Sigmoid colon (tissue), 7 donors: ENCODE data around the gene INAFM2. TPM values are rescaled to one million over a fixed set of nuclear protein-coding genes. Genes with fewer than 3 reads are reported as not detected.
A peak's percentile ranks its signal among the peaks of the same experiment; 100 is the strongest.

Experiments
- DNase-seq: peaks from one replicate; pipeline ENCODE4 v3.0.0-alpha.2; 2019
- H3K27ac ChIP-seq, 4 donors: fragments of 200-600 bp; sonication (generic); one replicate each; pipeline ENCODE4 v1.5.1; 2016 to 2019; ENCODE audit warnings: mild to moderate bottlenecking in 1 of 4
- H3K27me3 ChIP-seq, 3 donors: fragments of 200-600 bp; sonication (generic); one replicate each; pipeline ENCODE4 v1.5.1; 2019; ENCODE audit warnings: mild to moderate bottlenecking in 1 of 3
- H3K36me3 ChIP-seq, 4 donors: fragments of 200-600 bp; sonication (generic); one replicate each; pipeline ENCODE4 v1.5.1; 2016 to 2019
- H3K4me1 ChIP-seq, 4 donors: fragments of 200-600 bp; sonication (generic); one replicate each; pipeline ENCODE4 v1.5.1; 2017 to 2019
- H3K4me3 ChIP-seq, 4 donors: fragments of 200-600 bp; sonication (generic); one replicate each; pipeline ENCODE4 v1.5.1; 2017 to 2019; ENCODE audit warnings: mild to moderate bottlenecking in 2 of 4, moderate library complexity in 1 of 4
- H3K9me3 ChIP-seq, 4 donors: fragments of 200-600 bp in 3 of 4; sonication (generic) in 3 of 4; one replicate each; pipeline versions ENCODE4 v1.5.1 to v1.6.1; 2013 to 2019
- EP300 ChIP-seq, 4 donors: sonication (generic); formaldehyde crosslinking; IDR thresholded peaks; one replicate each; pipeline ENCODE4 v1.6.1; 2017; ENCODE audit warnings: antibody characterized with exemption in 4 of 4
- POLR2A ChIP-seq, 2 donors: fragments of 450-650 bp; IDR thresholded peaks; one replicate each; pipeline ENCODE4 v1.6.1; 2016; ENCODE audit warnings: antibody characterized with exemption in 2 of 2, mild to moderate bottlenecking in 2 of 2, moderate library complexity in 2 of 2
- POLR2AphosphoS5 ChIP-seq, 4 donors: sonication (generic); formaldehyde crosslinking; IDR thresholded peaks; one replicate each; pipeline ENCODE4 v1.6.1; 2017; ENCODE audit warnings: antibody characterized with exemption in 4 of 4
- WGBS, 2 donors: extraction: QIAGEN DNeasy Blood & Tissue Kit; methylation state at CpG; one replicate each; pipeline ENCODE4 v1.1.7; 2013; 5-methylcytosine and 5-hydroxymethylcytosine counted together
- intact Hi-C: fragments of 100-400 bp; cut with DNase I; formaldehyde crosslinking; loops from one replicate; pipeline ENCODE4 v1.15.1; 2023
- polyA plus RNA-seq, 3 donors: library from polyadenylated mRNA; stranded (reverse); fragments of 200-250 nt; gene quantifications; one replicate each; pipeline ENCODE4 v1.2.3, GENCODE V29; 2013
- total RNA-seq, 4 donors: library from RNA; depleted of rRNA; stranded (reverse); fragments of >200 nt; gene quantifications; one replicate each; pipeline ENCODE4 v1.1.0, GENCODE V29; 2016
- TF ChIP-seq, protein P1 (sequence below), 4 experiments: fragments of 450-650 bp in 3 of 4; fragments of 200-600 bp in 1 of 4; IDR thresholded peaks; one replicate each; pipeline ENCODE4 v1.5.1; 2016 to 2019; ENCODE audit warnings: antibody characterized with exemption in 4 of 4, mild to moderate bottlenecking in 3 of 4, moderate library complexity in 2 of 4
- donor health status: healthy with polysubstance abuse.
- donor health status: Bipolar disorder and iron deficiency.
- donor health status: healthy.

Gene INAFM2
- total and polyA plus RNA-seq, 7 donors: 6.6 to 63.1 (median 41.0) TPM

DNA sequence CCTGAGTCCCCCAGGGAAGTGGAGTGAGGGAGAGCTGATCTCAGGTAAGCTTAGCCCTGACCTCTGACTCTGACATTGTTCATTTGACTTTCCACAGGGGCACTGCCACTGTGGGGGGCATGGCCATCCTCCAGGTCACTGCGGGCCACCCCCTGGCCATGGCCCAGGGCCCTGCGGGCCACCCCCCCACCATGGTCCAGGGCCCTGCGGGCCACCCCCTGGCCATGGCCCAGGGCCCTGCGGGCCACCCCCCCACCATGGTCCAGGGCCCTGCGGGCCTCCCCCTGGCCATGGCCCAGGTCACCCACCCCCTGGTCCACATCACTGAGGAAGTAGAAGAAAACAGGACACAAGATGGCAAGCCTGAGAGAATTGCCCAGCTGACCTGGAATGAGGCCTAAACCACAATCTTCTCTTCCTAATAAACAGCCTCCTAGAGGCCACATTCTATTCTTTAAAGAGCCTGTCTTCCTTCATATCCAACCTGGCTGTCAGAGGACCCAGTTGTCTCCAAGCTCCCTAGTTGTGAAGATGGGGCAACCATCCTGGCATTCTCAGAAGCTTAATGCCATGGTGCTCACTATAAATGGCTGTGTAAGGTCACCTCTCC lies 32.6 kb downstream of the INAFM2 start:
- H3K9me3 ChIP-seq: no peaks in the 10 kb centered on the region
- H3K27me3 ChIP-seq: no peaks in the 10 kb centered on the region
- TF ChIP-seq POLR2A (IDR thresholded peaks at IDR 0.05): no peak
- TF ChIP-seq EP300 (IDR thresholded peaks at IDR 0.05): no peak
- TF ChIP-seq POLR2AphosphoS5 (IDR thresholded peaks at IDR 0.05): no peak
- TF ChIP-seq, protein P1, sequence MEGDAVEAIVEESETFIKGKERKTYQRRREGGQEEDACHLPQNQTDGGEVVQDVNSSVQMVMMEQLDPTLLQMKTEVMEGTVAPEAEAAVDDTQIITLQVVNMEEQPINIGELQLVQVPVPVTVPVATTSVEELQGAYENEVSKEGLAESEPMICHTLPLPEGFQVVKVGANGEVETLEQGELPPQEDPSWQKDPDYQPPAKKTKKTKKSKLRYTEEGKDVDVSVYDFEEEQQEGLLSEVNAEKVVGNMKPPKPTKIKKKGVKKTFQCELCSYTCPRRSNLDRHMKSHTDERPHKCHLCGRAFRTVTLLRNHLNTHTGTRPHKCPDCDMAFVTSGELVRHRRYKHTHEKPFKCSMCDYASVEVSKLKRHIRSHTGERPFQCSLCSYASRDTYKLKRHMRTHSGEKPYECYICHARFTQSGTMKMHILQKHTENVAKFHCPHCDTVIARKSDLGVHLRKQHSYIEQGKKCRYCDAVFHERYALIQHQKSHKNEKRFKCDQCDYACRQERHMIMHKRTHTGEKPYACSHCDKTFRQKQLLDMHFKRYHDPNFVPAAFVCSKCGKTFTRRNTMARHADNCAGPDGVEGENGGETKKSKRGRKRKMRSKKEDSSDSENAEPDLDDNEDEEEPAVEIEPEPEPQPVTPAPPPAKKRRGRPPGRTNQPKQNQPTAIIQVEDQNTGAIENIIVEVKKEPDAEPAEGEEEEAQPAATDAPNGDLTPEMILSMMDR (IDR thresholded peaks at IDR 0.05): no peak
- H3K4me1 ChIP-seq: peaks cover 0 to 19% (median 12%) of the 10 kb centered on the region in 4 donors
- intact Hi-C loops: no loop called here
- 56 to 85% methylated on average over 5 of the region's 5 CpGs for WGBS, 2 donors
- H3K4me3 ChIP-seq: no peak overlapping the region
- DNase-seq: no peak
- no peaks in the 10 kb centered on the region for H3K36me3 ChIP-seq
- no peak overlapping the region for H3K27ac ChIP-seq

DNA sequence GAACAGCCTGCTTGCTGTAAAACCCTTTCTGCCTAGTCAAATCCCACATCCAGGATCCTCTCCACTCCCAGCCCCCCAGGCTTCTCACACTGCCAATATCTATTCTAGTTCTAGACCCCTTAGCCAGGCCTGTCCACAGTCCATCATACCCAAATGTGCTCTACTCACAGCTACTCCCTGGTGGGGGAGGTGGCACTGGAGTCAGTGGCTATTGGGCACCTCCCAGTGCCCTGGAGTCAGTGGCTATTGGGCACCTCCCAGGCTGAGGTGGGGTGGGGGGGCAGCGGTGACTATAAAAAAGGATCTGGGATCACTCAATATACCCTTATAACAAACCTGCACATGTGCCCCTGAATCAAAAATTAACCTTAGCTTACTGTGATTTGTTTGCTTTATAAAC lies 33.8 kb downstream of the INAFM2 start:
- Histone ChIP-seq H3K4me1 (peaks cover 0 to 19% (median 12%) of the 10 kb centered on the region in 4 donors), H3K4me3 (peak overlapping the region in 2 of 4 donors; percentile 38 to 54), H3K9me3 (no peaks in the 10 kb centered on the region), H3K36me3 (no peaks in the 10 kb centered on the region), H3K27ac (no peak overlapping the region), H3K27me3 (no peaks in the 10 kb centered on the region)
- 14 to 67% methylated on average over 1 of the region's 1 CpG for WGBS, 2 donors
- TF ChIP-seq, protein P1 (IDR thresholded peaks at IDR 0.05): no peak
- TF ChIP-seq POLR2AphosphoS5 (IDR thresholded peaks at IDR 0.05) (no peak), POLR2A (IDR thresholded peaks at IDR 0.05) (no peak), EP300 (IDR thresholded peaks at IDR 0.05) (no peak)
- intact Hi-C loops: no loop called here
- no peak for DNase-seq

DNA sequence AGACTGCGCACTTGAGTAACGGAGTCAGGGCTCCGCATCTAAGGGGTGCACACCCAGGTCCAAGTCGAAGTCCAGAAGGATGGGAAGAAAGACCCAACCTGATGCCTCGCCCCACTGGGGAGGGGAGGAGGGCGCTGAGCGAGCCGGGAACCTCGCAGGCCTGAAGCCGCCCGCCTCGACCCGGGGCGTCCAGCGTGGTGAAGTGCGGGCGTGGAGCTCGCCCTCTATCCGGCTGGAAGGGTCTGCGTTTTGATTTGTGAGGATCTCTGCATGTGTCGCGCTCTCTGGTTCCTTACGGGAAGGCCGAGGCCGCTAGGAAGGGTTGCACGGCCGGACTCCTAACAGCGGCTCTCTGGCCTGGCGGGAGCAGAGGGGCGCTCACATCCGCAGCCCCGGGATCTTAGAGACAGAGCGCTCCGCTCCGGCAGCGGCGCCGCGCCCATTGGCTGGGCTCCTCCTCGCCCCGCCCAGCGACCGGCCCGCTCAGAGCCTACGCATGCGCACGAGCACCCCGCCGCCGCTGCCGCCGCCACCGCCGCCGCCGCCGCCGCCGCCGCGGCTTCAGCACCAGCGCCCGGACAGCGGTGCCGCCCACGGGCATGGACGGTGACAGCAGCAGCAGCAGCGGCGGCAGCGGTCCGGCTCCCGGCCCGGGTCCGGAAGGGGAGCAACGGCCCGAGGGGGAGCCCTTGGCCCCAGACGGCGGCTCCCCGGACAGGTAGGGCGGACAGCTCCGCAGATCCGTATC lies 34.4 kb downstream of the INAFM2 start, which contains the start of gene DISP2:
DISP2 (plus strand) TSS at position 497 of the 748 bp plus-strand sequence; CDS start at position 600, 103 bp downstream.
- intact Hi-C loops: no loop called here

DNA sequence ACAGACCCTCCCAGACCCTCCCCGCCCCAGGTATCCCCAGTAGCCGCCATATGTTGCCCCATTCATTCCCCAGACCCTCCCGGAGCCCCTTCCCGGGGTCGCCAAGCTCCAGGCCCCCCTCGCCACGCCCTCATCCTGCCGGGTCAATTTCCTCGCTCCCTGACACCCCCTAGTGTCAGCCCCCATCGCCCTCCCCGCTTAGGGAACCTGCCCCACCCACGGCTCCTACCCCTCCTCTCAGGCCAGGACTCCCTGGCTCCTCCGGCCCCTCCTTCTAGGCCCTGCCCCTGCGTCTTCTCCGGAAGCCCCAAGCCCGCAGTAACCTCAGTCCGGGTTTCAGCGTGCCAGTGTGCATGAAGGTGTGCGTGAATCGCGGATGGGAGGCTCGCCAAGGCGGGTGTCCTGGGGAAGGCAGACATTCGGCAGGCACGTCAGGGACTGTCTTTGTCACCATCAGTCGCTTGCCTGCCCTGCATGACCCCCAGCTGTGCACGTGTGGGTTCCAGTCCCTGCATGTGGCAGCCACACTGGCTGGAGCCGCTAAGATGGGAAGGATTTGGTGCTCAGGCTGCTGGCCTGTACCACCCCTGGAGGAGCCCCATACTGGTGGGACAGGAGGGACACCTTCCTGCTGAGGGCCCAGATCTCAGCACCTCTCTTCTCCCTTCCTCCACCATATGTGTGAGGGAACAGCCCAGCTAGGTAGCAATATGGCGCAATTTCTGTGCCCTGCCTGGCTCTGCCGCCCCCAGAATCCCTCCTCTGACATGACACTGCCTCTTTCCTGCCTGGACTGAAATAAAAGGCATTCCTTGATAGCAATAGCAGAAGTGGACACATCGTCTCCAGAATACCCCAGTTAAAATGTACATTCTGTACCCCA lies 35.2 kb downstream of the INAFM2 start:
- no peaks in the 10 kb centered on the region for H3K9me3 ChIP-seq
- peaks cover 0 to 19% (median 12%) of the 10 kb centered on the region in 4 donors for H3K4me1 ChIP-seq
- peak overlapping the region in 3 of 4 donors; percentile 38 to 54 (median 49) for H3K4me3 ChIP-seq
- intact Hi-C loops: no loop called here
- H3K36me3 ChIP-seq: no peaks in the 10 kb centered on the region
- WGBS, 2 donors: 14 to 16% methylated on average over 31 of the region's 31 CpGs
- DNase-seq: no peak
- H3K27ac ChIP-seq: no peak overlapping the region
- H3K27me3 ChIP-seq: no peaks in the 10 kb centered on the region
- TF ChIP-seq POLR2AphosphoS5 (IDR thresholded peaks at IDR 0.05): no peak
- no peak for TF ChIP-seq EP300 (IDR thresholded peaks at IDR 0.05)
- TF ChIP-seq POLR2A (IDR thresholded peaks at IDR 0.05): no peak

More for the DNA sequence above, 34.4 kb downstream of the INAFM2 start, which contains the start of gene DISP2:
- Histone ChIP-seq H3K36me3 (no peaks in the 10 kb centered on the region), H3K4me3 (peak within 1 kb of the TSS; percentile 32 to 54 (median 44)), H3K4me1 (peaks cover 0 to 19% (median 12%) of the 10 kb centered on the region in 4 donors), H3K9me3 (no peaks in the 10 kb centered on the region), H3K27ac (peak within 1 kb of the TSS in 3 of 4 donors; percentile 29 to 52 (median 38)), H3K27me3 (no peaks in the 10 kb centered on the region)
- no peak for TF ChIP-seq EP300 (IDR thresholded peaks at IDR 0.05)
- TF ChIP-seq POLR2A (IDR thresholded peaks at IDR 0.05): peak in 1 of 2 donors; percentile 5
- TF ChIP-seq, protein P1 (IDR thresholded peaks at IDR 0.05): no peak
- TF ChIP-seq POLR2AphosphoS5 (IDR thresholded peaks at IDR 0.05): no peak
- 1 to 3% methylated on average over 82 of the region's 82 CpGs for WGBS, 2 donors
- peak; percentile 92 for DNase-seq
